ENCODE data around the gene ZNF438.

The ZNF438 gene

DNA sequence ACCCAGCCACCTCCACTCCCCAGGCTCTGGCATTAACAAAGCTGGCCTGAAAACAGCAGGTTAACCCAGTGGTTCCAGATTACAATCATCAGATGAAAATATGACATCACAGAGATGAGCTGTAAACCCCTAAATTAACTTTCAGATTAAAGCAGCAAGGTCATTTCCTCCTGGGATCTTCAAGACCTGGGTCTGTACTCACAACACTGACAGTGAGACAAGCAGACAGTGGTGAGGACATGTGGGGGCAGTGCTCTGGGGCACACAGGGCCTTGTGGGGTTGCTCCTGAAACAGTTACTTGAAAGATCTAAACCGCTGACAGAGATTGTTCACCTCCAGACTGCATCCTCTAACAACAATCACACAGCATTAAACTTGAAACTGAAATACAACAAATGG lies 134.1 kb downstream of the ZNF438 start:
- H3K4me1 ChIP-seq (ENCODE audit: insufficient read depth, low read length): no peaks in the 10 kb centered on the region
- H3K9me3 ChIP-seq (ENCODE audit: control insufficient read depth, insufficient read depth, low read length): peaks cover 4% of the 10 kb centered on the region; the same call in 1 of the 2 replicates
- no peak overlapping the region for H3K9ac ChIP-seq (ENCODE audit: low read depth, low read length)
- no peaks in the 10 kb centered on the region for H3K36me3 ChIP-seq (ENCODE audit: insufficient read depth, low read length)

DNA sequence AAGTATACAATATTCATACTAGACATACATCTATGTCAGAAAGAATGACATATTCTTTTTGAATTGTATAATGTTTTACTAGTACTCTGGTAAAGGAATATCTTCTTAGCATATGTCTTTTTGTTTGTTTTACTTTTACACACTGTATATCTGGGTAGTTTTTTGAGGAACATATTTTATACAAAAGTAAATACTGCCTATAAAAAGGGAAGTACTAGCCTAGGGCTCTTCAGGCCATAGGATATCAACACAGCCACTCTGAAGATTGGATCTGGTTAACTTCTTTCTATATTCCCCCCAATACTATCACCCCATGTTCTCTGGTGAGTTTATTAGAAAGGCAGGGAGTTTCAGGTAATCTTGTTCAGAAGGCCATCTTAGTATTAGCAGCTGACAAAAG lies 134.6 kb downstream of the ZNF438 start:
- no peaks in the 10 kb centered on the region for H3K36me3 ChIP-seq (ENCODE audit: insufficient read depth, low read length)
- no peaks in the 10 kb centered on the region for H3K4me1 ChIP-seq (ENCODE audit: insufficient read depth, low read length)
- H3K9me3 ChIP-seq (ENCODE audit: control insufficient read depth, insufficient read depth, low read length): peaks cover 4% of the 10 kb centered on the region; the same call in 1 of the 2 replicates
- H3K9ac ChIP-seq (ENCODE audit: low read depth, low read length): no peak overlapping the region

DNA sequence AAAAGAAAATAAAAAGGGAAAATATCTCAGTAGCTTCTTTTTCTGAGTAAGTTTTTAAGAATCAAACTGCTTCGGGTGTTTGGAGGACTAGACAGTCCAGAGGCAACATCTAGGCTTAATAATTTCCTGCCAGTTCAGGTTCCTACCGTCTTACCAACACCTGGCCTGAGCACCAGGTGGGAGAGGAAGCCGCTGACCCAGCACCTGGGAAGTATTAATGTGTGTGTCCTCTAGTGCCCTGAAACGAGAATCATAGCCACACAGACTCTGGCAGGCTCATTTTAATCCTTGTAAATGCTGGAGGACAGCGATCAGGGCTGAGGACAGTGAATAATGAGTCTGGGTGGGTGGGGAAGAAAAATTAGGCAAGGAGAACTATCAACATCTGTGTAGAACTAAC lies 137.4 kb downstream of the ZNF438 start:
- H3K9ac ChIP-seq (ENCODE audit: low read depth, low read length): no peak overlapping the region
- no peaks in the 10 kb centered on the region for H3K36me3 ChIP-seq (ENCODE audit: insufficient read depth, low read length)
- peaks cover 5% of the 10 kb centered on the region; the same call in 1 of the 2 replicates for H3K4me1 ChIP-seq (ENCODE audit: insufficient read depth, low read length)
- H3K9me3 ChIP-seq (ENCODE audit: control insufficient read depth, insufficient read depth, low read length): peaks cover 2% of the 10 kb centered on the region; the same call in 1 of the 2 replicates

DNA sequence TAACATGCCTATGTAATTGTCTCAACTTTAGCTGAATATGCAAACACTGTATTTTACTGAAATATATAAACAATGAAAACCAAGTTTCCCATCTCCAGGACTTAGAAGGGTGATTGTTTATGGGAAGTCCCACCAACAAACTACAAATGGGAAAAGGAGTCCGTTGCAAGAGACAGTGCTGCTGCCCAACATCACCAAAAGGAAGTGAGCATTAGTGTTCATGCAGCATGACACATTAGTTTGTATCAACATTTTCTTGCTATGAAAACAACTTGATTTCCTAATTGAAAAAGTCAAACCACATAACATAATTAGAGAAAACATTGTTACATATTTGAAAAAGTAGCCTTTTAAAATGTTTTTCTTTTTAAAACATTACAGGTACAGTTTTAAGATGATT lies 138.5 kb downstream of the ZNF438 start:
- Histone ChIP-seq H3K36me3 (ENCODE audit: insufficient read depth, low read length) (no peaks in the 10 kb centered on the region), H3K9me3 (ENCODE audit: control insufficient read depth, insufficient read depth, low read length) (no peaks in the 10 kb centered on the region), H3K9ac (ENCODE audit: low read depth, low read length) (no peak overlapping the region), H3K4me1 (ENCODE audit: insufficient read depth, low read length) (peaks cover 5% of the 10 kb centered on the region; the same call in 1 of the 2 replicates)

DNA sequence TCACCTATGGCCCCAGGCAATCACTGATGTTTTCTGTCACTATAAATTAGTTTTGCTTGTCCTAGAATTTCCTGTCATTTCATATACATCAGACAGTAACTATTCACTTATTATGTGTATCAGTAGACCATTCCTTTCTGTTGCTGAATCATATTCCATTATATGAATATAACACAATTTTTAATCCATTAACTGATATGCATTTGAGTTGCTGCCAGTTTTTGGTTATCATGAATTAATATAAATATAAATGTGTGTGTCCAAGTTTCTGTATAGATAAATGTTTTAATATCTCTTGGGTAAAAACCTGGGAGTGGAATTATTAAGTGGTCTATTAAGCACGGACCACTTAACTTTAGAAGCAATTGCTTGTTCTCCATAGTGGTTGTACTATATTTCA lies 143.8 kb downstream of the ZNF438 start:
- Histone ChIP-seq H3K4me1 (ENCODE audit: insufficient read depth, low read length) (peaks cover 11% of the 10 kb centered on the region), H3K36me3 (ENCODE audit: insufficient read depth, low read length) (no peaks in the 10 kb centered on the region), H3K9me3 (ENCODE audit: control insufficient read depth, insufficient read depth, low read length) (no peaks in the 10 kb centered on the region), H3K9ac (ENCODE audit: low read depth, low read length) (no peak overlapping the region)

DNA sequence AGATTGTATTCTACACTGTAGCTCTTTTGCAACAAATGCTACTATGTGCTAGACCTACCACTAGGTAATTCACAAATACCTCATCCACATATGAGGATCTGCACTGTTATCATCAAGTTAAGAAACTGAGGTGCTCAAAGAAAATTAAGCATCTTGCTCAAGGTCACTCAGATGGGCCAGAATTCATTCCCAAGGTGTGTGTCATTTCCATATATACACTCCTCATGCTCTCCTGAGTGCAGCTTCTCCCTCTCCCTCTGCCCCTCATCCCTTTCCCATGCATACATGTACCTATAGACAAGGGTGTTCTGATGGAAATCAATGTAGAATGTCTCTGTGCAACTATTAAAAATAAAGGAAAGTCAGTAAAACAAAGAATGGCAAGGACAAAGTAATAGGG lies 146.2 kb downstream of the ZNF438 start:
- Histone ChIP-seq H3K36me3 (ENCODE audit: insufficient read depth, low read length) (no peaks in the 10 kb centered on the region), H3K4me1 (ENCODE audit: insufficient read depth, low read length) (peaks cover 9% of the 10 kb centered on the region), H3K9me3 (ENCODE audit: control insufficient read depth, insufficient read depth, low read length) (no peaks in the 10 kb centered on the region), H3K9ac (ENCODE audit: low read depth, low read length) (no peak overlapping the region)

DNA sequence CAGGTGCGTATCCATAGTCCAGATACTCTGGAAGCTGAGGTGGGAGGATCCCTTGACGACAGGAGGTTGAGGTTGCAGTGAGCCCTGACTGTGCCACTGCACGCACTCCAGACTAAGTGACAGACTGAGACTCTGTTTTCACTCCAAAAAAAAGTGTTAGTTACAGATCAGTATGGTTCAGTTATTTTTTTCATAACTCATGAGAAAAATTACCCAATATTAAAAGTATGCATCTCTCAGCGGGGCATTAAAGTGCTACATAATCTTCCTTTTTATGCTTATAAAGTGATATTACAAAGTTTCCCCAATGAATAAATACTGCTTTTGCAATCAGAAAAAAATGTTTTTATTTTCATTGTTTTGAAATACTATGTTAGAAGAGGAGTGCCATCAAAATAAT lies 147.9 kb downstream of the ZNF438 start:
- H3K4me1 ChIP-seq (ENCODE audit: insufficient read depth, low read length): peaks cover 6% of the 10 kb centered on the region

DNA sequence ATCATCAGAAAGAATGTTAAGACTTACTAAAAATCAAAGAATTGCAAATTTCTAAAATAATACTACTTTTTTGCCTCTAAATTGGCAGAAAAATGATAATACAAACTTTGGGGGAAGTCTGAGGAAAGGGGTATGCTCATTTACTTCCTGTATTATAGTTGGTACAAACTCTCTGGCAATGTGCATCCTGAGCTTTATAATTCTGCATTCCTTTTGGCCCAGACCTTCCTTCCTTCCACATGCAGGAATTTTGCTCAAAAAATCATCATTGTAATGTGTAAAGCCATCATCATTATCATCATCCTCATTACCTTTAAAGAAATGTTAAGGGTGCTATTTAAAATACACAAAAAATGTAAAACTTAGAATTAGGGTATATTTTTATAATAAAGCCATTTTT lies 148.5 kb downstream of the ZNF438 start:
- no peaks in the 10 kb centered on the region for H3K9me3 ChIP-seq (ENCODE audit: control insufficient read depth, insufficient read depth, low read length)
- H3K4me1 ChIP-seq (ENCODE audit: insufficient read depth, low read length): peaks cover 6% of the 10 kb centered on the region
- no peaks in the 10 kb centered on the region for H3K36me3 ChIP-seq (ENCODE audit: insufficient read depth, low read length)
- H3K9ac ChIP-seq (ENCODE audit: low read depth, low read length): no peak overlapping the region

More for the DNA sequence above, 147.9 kb downstream of the ZNF438 start:
- Histone ChIP-seq H3K9ac (ENCODE audit: low read depth, low read length) (no peak overlapping the region), H3K9me3 (ENCODE audit: control insufficient read depth, insufficient read depth, low read length) (no peaks in the 10 kb centered on the region), H3K36me3 (ENCODE audit: insufficient read depth, low read length) (no peaks in the 10 kb centered on the region)

DNA sequence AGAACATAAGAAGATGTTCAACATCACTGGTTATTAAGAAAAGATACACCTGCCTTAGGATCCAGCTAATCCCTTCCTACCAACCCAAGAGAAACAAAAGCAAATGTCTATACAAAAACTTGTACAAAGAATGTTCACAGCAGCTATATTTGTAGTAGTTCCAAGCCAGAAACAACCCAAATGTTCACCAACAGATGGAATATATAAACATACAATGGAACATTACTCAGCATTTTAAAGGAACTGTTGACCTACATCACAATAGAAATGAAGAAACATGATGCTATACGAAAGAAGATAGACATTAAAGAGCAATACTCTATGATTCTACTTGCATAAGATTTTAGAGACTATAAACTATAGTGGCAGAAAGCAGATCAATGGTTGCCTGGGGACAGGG lies 149.4 kb downstream of the ZNF438 start:
- Histone ChIP-seq H3K36me3 (ENCODE audit: insufficient read depth, low read length) (no peaks in the 10 kb centered on the region), H3K4me1 (ENCODE audit: insufficient read depth, low read length) (peaks cover 6% of the 10 kb centered on the region), H3K9ac (ENCODE audit: low read depth, low read length) (no peak overlapping the region), H3K9me3 (ENCODE audit: control insufficient read depth, insufficient read depth, low read length) (no peaks in the 10 kb centered on the region)

DNA sequence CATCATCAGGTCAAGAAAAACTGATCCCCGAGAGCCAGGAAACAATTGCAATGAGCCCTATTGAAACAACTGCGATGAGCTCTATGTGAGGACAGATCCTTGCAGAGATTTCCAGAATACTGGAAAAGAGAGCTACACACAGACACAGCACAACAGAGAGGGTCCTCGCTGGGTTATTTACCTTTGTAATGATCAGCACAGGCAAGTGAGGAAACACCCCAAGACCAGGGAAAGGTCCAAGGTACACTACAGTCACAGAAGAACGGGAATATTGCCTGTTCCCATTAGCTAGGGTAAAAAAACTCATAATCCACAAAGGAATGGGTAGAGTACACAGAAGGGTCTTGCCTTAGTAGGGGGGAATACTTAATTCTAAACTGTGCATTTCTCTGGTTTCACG lies 152.7 kb downstream of the ZNF438 start:
- Histone ChIP-seq H3K9me3 (ENCODE audit: control insufficient read depth, insufficient read depth, low read length) (no peaks in the 10 kb centered on the region), H3K4me1 (ENCODE audit: insufficient read depth, low read length) (no peaks in the 10 kb centered on the region), H3K9ac (ENCODE audit: low read depth, low read length) (no peak overlapping the region), H3K36me3 (ENCODE audit: insufficient read depth, low read length) (no peaks in the 10 kb centered on the region)

DNA sequence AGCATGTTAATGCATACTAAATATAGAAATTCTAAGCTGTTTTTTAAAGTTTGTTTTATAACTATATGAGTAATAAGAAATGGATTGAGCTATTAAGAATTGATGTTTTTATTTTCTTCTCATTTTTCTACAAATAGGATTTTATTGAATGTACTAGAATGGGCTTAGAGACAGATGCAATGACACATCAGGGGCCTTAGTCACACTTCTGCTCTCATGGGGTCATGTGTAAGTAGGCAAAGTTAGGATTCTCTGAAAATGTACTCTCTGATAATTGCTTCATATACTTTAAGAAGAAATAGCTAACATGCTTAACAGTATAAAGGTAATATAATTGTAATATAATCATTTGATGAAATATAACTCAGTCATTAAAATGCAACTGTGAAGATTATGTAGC lies 154.6 kb downstream of the ZNF438 start:
- Histone ChIP-seq H3K9me3 (ENCODE audit: control insufficient read depth, insufficient read depth, low read length) (no peaks in the 10 kb centered on the region), H3K36me3 (ENCODE audit: insufficient read depth, low read length) (no peaks in the 10 kb centered on the region), H3K4me1 (ENCODE audit: insufficient read depth, low read length) (no peaks in the 10 kb centered on the region), H3K9ac (ENCODE audit: low read depth, low read length) (no peak overlapping the region)

DNA sequence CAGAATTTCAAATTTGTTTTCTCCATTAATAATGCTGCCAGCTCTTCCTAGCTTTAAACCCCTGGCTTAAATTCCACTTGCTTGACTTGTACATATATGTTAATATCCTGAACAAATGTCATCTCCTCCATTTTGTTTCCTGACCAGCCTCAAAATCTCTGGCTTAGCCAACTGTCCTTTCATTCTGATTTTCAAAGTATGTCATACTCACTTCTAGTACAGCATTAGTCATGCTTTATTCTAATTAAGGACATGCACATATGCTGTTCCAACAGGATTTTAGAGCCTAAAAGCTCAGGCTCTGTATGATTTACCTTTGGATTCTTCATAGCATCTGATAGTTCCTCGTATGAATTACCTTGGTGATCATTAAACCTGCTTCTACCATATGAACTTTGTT lies 158.3 kb downstream of the ZNF438 start:
- H3K4me1 ChIP-seq (ENCODE audit: insufficient read depth, low read length): no peaks in the 10 kb centered on the region
- no peaks in the 10 kb centered on the region for H3K9me3 ChIP-seq (ENCODE audit: control insufficient read depth, insufficient read depth, low read length)
- H3K36me3 ChIP-seq (ENCODE audit: insufficient read depth, low read length): no peaks in the 10 kb centered on the region

DNA sequence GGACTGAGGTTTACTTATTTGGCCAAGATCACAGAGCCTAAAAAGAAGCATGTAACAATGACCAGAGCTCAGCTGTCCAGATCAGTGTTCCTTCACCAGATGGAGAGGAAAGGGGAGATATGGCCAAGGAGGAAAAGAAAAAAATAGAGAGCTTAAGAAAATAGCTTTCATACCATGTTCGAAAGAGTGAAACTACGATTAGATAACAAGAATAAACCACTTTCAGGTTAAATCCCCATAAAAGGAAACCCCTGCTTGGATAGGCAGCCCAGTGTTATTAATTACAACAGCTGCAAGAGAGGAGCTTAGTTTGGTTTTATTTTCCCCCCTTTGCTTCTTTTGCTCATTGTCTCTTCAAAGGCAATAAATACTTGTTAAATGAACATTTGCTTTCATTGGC lies 160.8 kb downstream of the ZNF438 start:
- H3K4me1 ChIP-seq (ENCODE audit: insufficient read depth, low read length): no peaks in the 10 kb centered on the region
- no peaks in the 10 kb centered on the region for H3K36me3 ChIP-seq (ENCODE audit: insufficient read depth, low read length)
- H3K9me3 ChIP-seq (ENCODE audit: control insufficient read depth, insufficient read depth, low read length): no peaks in the 10 kb centered on the region
- no peak overlapping the region for H3K9ac ChIP-seq (ENCODE audit: low read depth, low read length)

More for the DNA sequence above, 158.3 kb downstream of the ZNF438 start:
- H3K9ac ChIP-seq (ENCODE audit: low read depth, low read length): no peak overlapping the region

DNA sequence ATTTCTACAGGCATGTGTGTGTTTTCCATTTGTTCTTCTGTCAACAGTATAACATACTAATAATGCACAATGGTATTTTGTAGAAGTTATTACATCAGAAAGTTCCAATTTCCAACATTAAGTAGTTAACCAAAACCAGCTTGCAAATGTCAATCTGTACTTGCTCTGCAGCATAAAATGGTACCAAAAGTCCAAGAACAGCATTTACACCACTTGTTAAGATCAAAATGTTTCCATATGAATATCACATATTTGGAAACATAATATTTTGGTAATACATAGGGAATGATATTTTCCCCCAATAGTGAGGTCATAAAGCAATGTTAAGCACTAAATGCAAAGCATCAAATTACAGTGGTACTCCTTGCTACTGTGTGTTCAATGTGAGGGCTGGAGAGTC lies 162.1 kb downstream of the ZNF438 start:
- Histone ChIP-seq H3K36me3 (ENCODE audit: insufficient read depth, low read length) (no peaks in the 10 kb centered on the region), H3K9ac (ENCODE audit: low read depth, low read length) (no peak overlapping the region), H3K9me3 (ENCODE audit: control insufficient read depth, insufficient read depth, low read length) (no peaks in the 10 kb centered on the region), H3K4me1 (ENCODE audit: insufficient read depth, low read length) (no peaks in the 10 kb centered on the region)

DNA sequence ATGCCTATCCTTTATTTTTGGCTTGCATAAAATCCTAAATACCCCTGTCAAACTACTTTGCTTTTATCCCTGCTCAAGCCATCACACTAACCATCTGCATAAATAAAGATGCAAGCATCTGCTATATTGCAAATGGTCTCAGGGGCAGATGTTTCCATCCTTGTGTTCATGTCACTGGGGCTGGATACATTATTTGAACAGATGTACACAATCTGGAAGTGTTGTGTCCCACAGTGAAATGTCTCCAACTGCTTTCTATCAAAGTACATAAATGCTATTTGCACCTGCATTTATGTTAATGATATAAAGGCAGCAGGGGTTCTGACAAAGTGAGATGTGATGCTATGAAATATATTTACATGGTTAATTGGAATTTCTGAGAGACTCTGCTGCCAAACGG lies 163.1 kb downstream of the ZNF438 start:
- Histone ChIP-seq H3K9ac (ENCODE audit: low read depth, low read length) (no peak overlapping the region), H3K4me1 (ENCODE audit: insufficient read depth, low read length) (no peaks in the 10 kb centered on the region), H3K9me3 (ENCODE audit: control insufficient read depth, insufficient read depth, low read length) (no peaks in the 10 kb centered on the region), H3K36me3 (ENCODE audit: insufficient read depth, low read length) (no peaks in the 10 kb centered on the region)

DNA sequence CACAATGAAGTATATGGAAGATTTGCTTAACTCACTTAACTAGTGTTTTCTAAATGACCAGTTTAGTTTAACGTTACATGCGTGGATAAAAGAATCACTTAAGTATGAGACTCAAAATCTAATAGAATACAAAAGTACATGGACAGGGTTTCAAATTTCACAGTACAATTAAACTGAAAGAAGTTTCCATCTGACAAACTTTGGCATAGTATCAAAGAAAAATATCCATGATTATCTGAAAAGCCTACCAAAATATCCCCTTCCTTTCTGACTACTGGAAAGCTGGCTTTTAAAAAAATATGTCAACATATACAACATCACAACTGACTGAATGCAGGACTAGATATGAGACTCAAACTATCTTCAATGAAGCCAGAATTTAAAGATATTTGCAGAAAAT lies 164.8 kb downstream of the ZNF438 start:
- H3K9ac ChIP-seq (ENCODE audit: low read depth, low read length): no peak overlapping the region
- no peaks in the 10 kb centered on the region for H3K4me1 ChIP-seq (ENCODE audit: insufficient read depth, low read length)
- H3K9me3 ChIP-seq (ENCODE audit: control insufficient read depth, insufficient read depth, low read length): no peaks in the 10 kb centered on the region
- H3K36me3 ChIP-seq (ENCODE audit: insufficient read depth, low read length): no peaks in the 10 kb centered on the region

Data from ES-I3 (cell line).